Lower leg skin (tissue), 4 donors: ENCODE measurements around the gene SPIRE1. TPM values are rescaled to one million over a fixed set of nuclear protein-coding genes. Genes with fewer than 3 reads are reported as not detected.
"Not testable (repeated sequence)": the region's sequence is repeated elsewhere in the genome, so short reads cannot be mapped to it uniquely, and the experiment has no call there.

Experiments used
- DNase-seq, 2 donors: peaks; one replicate each; pipeline ENCODE4 v3.0.0-alpha.2; 2019; ENCODE audit warnings: low spot score in 2 of 2
- H3K4me3 ChIP-seq: fragments of 200-600 bp; sonication (generic); 2 replicates; pipeline ENCODE4 v1.5.1; 2017; ENCODE audit warnings: mild to moderate bottlenecking, low read depth; ENCODE audit not compliant: poor library complexity, severe bottlenecking
- POLR2A ChIP-seq, 2 donors: fragments of 450-650 bp; IDR thresholded peaks; one replicate each; pipeline ENCODE4 v1.6.1; 2016 to 2017; ENCODE audit warnings: antibody characterized with exemption in 2 of 2, mild to moderate bottlenecking in 1 of 2, moderate library complexity in 1 of 2
- WGBS, 2 donors: methylation state at CpG; one replicate each; pipeline ENCODE4 v1.1.5; 2018; 5-methylcytosine and 5-hydroxymethylcytosine counted together
- intact Hi-C: fragments of 100-400 bp; cut with DNase I; formaldehyde crosslinking; loops from one replicate; pipeline ENCODE4 v1.15.0; 2023; ENCODE audit warnings: low total_unique reads
- total RNA-seq, 4 donors: library from RNA; depleted of rRNA; stranded (reverse); fragments of >200 nt; gene quantifications; one replicate each; pipeline ENCODE4 v1.1.0, GENCODE V29; 2016
- TF ChIP-seq, protein P1 (sequence below), 3 donors: fragments of 450-650 bp; IDR thresholded peaks; one replicate each; pipeline ENCODE4 v1.5.1; 2016; ENCODE audit warnings: antibody characterized with exemption in 3 of 3, mild to moderate bottlenecking in 3 of 3, moderate library complexity in 2 of 3

The SPIRE1 gene
- total RNA-seq, 4 donors from 2014 or later: 22.5 to 56.5 (median 38.3) TPM

DNA sequence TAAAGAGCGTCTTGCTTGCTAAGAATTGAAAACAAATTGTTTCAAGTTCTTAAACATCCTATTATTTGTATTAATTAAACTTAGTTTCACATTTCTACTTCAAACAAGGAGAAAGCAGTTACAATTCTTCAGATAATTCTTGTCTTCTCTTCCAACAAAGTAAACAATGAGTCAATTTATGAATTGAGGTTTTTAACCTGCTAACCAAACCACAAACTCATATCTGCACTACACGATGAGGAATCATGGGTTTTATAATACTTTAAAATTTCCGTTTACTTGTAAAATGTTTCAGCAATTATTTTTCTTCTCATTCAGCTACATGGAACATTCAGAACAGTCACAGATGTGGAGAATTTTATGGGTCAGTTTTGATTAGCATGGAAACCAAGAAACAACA lies 114.2 kb downstream of the SPIRE1 start:
- intact Hi-C loops: no loop called here
- TF ChIP-seq, protein P1, sequence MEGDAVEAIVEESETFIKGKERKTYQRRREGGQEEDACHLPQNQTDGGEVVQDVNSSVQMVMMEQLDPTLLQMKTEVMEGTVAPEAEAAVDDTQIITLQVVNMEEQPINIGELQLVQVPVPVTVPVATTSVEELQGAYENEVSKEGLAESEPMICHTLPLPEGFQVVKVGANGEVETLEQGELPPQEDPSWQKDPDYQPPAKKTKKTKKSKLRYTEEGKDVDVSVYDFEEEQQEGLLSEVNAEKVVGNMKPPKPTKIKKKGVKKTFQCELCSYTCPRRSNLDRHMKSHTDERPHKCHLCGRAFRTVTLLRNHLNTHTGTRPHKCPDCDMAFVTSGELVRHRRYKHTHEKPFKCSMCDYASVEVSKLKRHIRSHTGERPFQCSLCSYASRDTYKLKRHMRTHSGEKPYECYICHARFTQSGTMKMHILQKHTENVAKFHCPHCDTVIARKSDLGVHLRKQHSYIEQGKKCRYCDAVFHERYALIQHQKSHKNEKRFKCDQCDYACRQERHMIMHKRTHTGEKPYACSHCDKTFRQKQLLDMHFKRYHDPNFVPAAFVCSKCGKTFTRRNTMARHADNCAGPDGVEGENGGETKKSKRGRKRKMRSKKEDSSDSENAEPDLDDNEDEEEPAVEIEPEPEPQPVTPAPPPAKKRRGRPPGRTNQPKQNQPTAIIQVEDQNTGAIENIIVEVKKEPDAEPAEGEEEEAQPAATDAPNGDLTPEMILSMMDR (IDR thresholded peaks at IDR 0.05): no peak
- TF ChIP-seq POLR2A (IDR thresholded peaks at IDR 0.05): no peak
- H3K4me3 ChIP-seq: no peak overlapping the region
- no peak for DNase-seq
- WGBS, 2 donors: 75 to 76% methylated on average over 3 of the region's 3 CpGs

DNA sequence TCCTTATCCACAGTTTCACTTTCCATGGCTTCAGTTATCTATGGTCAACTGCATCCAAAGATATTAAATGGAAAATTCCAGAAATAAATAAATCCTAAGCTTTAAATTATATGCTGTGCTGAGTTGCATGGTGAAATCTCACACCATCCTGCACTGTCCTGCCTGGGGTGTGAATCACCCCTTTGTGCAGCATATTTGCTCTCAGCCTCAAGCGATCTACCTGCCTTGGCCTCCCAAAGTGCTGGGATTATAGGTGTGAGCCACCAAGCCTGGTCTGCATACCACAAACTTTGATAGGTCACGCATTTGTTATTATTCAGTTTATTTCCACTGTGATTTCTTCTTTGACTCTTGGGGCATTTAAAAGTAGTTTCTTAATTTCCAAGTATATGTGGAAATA lies 117.2 kb downstream of the SPIRE1 start:
- intact Hi-C loops: no loop called here
- 96 to 98% methylated on average over 2 of the region's 2 CpGs for WGBS, 2 donors
- DNase-seq: no peak
- no peak for TF ChIP-seq POLR2A (IDR thresholded peaks at IDR 0.05)
- TF ChIP-seq, protein P1 (IDR thresholded peaks at IDR 0.05): no peak
- H3K4me3 ChIP-seq: no peak overlapping the region

DNA sequence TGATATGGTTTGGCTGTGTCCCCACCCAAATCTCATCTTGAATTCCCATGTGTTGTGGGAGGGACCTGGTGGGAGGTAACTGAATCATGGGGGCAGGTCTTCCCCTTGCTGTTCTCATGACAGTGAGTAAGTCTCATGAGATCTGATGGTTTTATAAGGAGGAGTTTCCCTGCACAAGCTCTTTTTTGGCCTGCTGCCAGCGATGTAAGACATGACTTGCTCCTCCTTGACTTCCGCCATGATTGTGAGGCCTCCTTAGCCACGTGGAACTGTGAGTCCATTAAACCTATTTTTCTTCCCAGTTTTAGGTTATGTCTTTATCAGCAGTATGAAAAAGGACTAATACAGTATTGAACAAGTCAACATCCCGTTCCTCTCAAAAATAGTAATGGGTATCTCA lies 118.7 kb downstream of the SPIRE1 start:
- DNase-seq, H3K4me3 ChIP-seq, intact Hi-C loops: not testable (repeated sequence)
- WGBS, 2 donors: 93 to 94% methylated on average over 4 of the region's 4 CpGs

DNA sequence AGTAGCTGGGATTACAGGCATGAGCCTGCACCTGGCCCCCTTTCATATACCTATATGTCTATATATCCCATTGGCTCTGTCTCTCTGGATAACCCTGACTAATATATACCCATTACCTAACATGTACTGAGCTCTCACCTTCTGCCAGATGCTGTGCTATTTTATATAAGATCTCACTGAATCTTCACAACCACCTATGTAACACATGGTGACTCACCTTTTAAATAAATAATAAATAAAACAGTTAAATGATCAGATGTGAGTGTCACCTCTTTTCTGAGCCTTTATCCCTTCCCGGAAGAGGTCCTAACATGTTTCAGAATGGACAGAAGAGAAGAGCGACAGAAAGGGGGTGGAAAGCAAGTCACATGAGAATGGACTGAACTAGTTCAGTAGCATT lies 123.1 kb downstream of the SPIRE1 start:
- no peak overlapping the region for H3K4me3 ChIP-seq
- WGBS, 2 donors: 99 to 100% methylated on average over 2 of the region's 2 CpGs
- intact Hi-C loops: no loop called here
- no peak for DNase-seq
- TF ChIP-seq, protein P1 (IDR thresholded peaks at IDR 0.05): no peak
- no peak for TF ChIP-seq POLR2A (IDR thresholded peaks at IDR 0.05)

DNA sequence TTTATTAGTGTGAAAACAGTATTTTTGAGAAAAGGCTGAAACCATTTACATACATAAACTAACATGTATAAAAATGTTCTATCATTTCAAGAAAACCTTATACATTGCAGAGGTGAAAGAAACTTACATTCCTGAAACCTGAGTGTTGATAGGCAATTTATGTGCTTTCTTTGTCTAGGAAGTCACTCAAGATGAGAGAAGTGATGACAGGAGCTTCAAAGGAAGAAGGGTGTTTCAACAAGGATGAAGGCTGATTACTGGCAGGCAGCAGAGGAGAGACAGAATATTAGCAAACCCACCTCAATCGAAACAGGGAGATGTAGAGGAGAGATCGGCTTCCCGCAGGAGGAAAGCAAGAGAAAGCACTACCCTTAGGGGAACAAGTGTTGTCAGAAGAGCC lies 125.2 kb downstream of the SPIRE1 start:
- 68 to 77% methylated on average over 3 of the region's 3 CpGs for WGBS, 2 donors
- TF ChIP-seq POLR2A (IDR thresholded peaks at IDR 0.05): no peak
- TF ChIP-seq, protein P1 (IDR thresholded peaks at IDR 0.05): no peak
- DNase-seq: no peak
- intact Hi-C loops: no loop called here
- no peak overlapping the region for H3K4me3 ChIP-seq

DNA sequence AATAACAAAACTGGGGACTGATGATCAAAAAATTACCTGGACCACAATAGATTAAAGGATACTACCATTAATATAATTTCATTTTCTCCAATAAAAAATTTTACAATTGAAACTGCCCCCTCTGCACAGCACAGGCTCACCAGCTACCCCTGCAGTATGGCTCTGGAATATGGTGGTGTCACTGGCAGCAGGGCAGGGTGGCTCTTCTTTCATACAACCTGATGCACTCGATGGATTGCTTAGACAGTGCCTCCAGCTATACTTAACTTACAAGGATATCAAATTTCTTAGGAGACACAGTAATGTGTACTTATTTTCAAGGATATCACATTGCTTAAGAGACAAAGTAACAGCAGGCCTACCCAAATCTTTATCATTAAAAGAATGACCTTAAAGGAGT lies 126.2 kb downstream of the SPIRE1 start:
- no peak for DNase-seq
- 44 to 46% methylated on average over 1 of the region's 1 CpG for WGBS, 2 donors
- intact Hi-C loops: no loop called here
- TF ChIP-seq POLR2A (IDR thresholded peaks at IDR 0.05): no peak
- TF ChIP-seq, protein P1 (IDR thresholded peaks at IDR 0.05): no peak
- no peak overlapping the region for H3K4me3 ChIP-seq
